GM21528 (cell line): ENCODE data around the gene ODC1.
"Not testable (repeated sequence)": the region's sequence is repeated elsewhere in the genome, so short reads cannot be mapped to it uniquely, and the experiment has no call there.

Experiments used
- ATAC-seq: cut with Tn5 transposase; IDR thresholded peaks from one replicate; pipeline ENCODE4 v1.9.1; 2021; ENCODE audit warnings: mild to moderate bottlenecking, moderate library complexity; ENCODE audit not compliant: unreplicated experiment, low FRiP score

ODC1 gene

DNA sequence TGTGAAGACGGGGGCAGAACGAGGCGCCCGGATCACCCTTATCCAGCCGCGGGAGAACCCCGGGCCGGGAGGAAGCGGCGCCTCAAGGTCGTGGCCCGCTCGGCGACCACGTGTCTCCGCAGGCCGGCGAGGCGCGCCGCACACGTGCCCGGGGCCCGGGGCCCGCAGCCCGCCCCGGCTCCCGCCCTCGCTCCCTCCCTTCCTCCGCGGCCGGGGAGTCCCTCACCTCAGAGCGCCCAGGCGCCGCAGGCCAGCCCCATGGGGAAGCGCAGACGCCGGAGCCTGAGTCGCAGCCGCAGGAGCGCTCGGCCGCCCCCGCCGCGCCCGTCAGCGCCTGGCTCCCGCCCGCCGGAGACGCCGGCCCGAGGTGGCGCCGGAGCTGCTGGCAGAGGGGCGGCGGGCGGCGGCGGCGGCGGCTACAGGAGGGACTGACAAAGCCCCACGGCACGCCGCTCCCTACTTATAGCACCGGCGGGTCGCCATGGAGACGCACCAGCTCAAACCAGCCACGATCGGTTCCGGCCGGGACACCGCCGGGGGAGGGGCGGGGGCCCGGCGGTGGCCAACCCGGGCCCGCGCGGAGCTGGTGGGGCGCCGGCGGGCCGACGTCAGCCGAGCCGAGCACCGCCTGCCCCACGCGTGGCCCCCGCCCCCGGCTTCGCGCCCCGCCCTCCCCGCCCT is at the start of gene ODC1:
ODC1 (minus strand) TSS at position 433 of the 681 bp plus-strand sequence. CDS start 3,295 bp downstream, outside the sequence.
- ATAC-seq: peak; percentile 75

DNA sequence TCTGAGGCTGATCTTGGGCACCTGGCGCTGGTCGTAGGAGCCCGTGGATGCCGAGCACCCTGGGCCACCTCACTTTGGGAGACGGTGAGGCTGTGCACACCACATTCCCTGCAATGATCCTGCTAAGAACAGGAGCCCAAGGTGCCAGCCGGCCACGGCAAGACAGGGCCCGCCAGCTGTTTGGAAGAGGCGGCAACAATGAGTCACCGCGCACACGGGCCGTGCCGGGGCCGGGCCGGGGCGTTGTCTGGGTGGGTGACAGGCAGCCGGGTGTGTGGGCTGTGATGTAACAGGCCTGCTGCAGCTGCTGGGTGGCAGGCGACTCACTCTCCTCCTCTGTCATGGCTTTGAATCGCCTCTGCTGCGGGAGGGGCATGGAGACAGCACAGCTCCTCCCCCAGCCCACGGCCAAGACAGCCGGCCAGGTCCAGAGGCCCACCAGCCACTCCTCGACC is 49.7 kb upstream of the ODC1 start:
- ATAC-seq: no peak

DNA sequence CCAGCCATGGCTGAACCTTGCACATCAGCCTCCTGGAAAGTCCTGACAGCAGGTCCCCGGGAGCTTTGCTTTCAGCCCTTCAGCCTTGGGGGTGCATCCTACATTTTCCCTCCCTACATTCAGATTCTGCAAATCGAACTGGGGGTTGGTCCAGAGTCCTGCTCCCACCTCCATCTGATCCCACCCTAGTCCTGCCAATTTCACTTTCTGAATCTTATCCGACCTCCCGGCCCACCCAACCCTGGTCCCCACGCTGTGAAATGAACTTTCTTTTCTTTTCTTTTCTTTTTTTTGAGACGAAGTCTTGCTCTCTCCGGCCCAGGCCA is 47.8 kb upstream of the ODC1 start:
- no peak for ATAC-seq

DNA sequence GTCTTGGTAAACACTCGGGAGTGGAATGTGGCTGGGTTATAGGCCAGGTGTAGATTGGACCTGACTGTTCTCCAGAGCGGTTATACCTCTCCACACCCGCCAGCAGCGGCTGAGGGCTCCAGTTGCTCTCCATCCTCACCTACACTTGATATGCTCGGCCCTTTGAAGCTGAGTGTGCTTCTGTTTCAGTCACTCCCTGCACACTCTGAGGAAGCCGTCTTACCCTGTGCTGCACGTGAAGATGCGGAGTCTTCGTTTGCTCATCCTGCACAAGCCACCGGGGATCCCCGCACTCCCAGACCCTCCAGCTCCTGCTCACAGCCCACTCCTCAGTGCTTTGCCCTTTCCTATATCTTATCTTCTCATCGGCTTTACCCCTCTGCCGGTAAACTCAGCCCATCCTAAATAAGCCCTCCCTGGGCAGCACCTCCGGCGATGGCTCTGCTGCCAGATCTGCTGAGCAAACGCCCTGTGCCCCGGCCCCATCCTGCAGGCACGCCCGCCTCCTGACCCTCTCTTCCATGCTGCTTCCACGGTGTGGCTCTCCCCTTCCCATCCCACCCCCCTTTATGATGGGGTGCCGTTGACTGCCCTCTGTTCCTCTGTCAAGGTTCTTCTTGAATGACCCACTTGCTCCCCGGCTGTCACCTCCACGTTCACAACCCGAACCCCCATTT is 47.3 kb upstream of the ODC1 start:
- ATAC-seq: no peak

DNA sequence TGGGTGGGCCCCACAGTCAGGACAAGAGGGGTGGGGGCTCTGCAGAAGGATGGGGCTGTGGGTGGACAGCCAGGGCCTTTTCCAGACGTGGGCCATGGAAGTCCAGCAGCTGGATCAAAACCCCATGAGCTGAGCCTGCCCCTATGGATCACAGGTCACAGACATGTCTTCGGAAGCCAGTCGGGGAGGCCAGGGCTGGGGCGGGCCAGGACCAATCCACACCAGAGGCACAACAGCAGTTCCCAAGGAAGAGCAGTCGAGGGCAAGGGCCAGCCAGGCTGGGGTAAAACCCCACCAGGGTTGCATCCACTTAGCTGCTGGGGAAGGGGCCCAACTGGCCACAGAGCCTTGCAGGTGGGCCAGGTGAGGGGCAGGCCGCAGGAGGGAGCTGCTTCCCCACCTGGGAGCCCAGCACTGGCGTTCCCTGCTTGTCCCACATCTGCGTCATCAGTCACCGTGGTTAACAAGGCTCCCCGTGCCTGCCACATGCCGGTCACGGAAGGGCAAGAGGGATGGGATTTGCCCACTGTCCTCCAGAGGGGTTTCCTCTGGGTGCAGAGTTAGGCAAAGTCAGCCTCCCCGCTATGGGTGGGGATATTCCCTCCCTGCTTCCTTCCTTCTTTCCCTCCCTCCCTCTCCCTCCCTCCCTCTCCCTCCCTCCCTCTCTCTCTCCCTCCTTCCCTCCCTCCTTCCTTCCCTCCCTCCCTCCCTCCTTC is 46.4 kb upstream of the ODC1 start:
- ATAC-seq: no peak

DNA sequence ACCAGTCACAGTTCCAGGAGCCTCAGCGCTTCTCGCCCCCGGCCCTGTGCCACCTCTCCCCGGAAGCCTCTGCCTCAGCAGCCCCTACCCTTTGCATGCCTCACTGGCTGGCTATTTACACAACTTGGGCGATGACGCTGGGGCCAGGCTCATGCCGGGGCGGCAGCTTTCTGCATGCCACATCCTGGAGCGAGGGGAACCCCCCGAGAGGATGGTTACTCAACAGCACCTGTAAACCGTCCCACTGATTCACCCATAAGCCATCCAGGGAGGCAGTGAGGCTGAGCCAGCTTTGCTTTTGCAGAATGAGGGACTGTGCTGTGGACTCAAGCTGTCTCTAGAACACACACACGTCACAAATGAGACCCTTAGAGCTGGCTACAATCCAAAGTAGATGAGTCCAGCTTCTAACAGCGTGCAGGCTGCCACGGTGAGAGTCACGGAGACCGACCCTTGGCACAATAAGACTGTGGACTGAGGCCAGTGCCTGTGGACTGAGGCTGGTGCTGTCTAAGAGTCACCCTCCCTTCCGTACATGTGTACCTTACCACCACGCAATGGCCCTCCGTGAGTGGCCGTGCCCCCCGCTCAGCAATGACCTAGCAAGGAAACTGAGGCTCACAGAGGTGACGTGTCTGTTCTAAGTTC is 45.6 kb upstream of the ODC1 start:
- peak; percentile 72 for ATAC-seq

DNA sequence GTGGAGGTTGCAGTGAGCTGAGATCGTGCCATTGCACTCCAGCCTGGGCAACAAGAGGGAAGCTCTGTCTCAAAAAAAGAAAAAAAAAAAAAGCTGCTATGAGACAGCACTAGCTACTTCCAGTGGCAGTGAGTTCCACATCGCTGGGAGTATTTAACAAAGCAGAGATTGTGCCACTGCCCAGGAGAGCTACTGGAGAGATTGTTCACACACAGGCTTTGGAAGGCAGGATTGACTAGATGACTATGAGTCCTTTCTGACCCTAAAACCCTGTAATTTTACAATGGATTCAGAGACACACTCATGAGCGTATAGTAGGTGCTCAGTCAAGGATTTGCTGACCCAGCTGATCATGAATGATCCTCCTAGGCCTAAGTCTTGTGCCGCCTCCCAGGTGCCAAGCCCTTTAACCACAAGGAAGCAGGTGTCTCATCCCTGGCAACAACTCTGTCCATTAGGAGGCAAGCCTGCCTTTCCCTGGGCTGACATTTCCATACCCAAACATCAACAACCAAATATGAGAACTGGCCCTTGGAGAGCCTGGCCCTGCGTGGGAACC is 45.0 kb upstream of the ODC1 start:
- ATAC-seq: no peak

DNA sequence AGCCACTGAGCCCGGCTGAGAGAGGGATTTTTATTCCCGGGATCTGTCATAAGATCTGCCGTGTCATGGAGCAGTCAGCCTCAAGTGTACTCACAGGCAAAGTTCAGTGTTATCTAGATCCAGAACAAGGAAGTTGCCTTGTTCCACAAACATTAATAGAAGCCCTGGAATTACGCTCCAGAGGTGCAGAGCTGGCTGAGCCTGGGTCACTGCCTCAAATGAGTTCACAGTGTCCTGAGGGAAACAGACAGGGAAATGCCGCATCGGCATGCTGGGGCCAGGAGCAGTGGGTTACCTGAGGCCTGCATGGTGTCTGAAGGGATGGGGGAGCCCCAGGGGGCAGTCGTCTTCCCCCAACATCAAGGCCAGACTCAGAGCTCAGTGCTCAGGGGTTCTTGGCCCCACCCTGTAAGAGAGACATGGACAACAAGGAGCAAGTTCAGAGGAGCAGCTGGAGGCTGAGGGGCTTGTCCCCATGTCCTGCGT is 42.7 kb upstream of the ODC1 start:
- ATAC-seq: no peak

DNA sequence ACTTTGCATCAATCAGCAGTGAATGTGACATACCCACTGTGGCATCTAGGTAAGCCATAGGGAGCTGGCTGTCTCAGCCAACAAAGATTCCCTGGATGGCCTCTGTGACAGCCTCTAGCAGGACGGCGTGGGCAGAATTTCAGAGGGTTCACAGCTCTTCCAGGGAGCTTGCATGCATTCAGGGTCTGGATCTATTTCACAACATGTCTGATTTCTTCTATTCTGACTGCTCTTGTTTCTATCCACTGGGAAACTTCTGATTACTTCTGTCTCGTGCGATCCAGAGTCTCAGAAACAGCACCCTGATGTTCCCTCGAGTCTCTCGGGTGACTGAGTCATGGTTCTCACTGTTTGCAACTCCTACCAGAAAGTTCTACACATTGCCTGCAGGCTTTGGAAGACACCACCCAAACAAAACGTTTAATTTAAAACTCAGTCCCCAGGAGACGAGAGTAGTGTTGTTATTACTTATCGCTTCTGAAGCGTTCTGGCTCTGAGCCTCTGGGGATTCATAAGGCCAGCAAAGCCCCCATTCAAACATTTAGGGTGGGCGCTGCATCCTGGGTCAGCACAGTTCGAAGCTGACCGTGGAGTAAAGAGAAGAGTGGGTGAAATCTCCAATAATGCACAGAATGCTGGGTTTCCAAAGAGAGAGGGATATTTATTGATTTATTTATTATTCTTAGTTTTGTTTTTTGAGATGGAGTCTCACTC is 41.9 kb upstream of the ODC1 start:
- ATAC-seq: no peak

DNA sequence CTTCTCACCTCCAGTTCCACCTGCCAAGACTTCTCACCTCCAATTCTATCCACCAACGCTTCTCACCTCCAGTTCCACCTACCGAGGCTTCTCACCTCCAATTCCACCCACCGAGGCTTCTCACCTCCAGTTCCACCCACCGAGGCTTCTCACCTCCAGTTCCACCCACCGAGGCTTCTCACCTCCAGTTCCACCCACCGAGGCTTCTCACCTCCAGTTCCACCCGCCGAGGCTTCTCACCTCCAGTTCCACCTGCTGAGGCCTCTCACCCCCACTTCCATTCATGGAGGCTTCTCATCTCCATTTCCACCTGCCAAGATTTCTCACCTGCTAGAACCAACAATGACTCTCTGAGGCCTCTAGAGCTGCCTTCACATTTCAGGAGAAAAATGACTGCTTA is 40.0 kb upstream of the ODC1 start:
- not testable (repeated sequence) for ATAC-seq

DNA sequence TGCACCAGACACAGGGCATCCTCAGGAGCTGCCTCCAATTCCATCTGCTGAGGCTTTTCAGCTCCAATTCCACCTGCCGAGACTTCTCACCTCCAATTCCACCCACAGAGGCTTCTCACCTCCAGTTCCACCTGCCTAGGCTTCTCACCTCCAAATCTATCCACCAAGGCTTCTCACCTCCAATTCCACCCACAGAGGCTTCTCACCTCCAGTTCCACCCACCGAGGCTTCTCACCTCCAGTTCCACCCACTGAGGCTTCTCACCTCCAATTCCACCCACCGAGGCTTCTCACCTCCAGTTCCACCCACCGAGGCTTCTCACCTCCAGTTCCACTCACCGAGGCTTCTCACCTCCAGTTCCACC is 39.6 kb upstream of the ODC1 start:
- ATAC-seq: not testable (repeated sequence)

DNA sequence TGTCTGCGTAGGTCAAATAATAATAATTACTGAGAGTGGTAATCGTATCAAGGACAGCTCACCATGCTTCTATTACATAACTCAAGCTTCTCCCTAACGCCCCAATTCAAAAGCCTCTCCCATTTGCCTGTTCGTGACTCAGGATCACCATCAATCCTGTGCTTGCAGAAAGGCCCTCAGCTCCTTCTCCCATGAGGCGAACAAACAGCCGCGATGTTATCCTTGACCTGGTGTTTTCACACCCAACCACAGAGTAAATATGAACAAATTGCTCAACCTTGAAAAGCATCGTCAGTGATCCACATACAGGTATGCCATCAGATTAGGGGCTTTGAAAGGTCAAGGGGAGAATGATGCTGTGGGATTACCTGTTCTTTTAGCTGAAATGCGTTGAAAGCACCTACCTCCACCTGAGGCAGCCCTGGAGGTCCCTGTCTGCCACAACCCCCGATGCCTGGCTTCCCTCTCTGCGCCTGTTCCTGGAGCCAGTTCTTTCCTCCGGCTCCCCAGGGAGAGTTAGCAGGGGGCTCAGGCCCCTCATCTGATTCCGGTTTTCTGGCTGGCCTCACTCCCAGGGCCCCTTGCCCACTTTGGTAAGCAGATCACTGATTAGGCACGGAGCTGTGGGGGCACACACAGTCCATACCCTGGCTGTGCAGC is 39.1 kb upstream of the ODC1 start:
- ATAC-seq: no peak

DNA sequence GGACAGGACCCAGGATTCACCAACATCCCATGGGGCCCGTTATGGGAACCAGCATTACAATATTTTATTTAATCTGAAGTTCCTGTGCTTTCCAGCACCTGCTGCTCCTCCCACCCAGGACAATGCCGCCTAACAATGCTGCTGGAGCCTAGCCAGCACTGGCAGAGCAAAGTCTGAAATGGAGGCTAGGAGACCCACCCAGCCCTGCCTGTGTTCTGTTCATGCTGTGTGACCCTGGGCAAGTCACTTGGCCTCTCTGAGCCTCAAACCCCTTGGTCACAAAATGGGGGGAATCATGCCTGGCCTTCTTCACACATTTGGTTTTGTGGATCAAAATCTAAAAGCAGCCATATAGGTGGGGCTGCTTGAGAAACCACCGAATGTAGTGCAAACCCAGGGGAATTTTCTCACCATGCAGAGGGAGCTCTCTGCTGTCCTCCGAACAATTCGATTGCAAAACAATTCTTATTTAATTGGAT is 38.5 kb upstream of the ODC1 start:
- ATAC-seq: no peak

DNA sequence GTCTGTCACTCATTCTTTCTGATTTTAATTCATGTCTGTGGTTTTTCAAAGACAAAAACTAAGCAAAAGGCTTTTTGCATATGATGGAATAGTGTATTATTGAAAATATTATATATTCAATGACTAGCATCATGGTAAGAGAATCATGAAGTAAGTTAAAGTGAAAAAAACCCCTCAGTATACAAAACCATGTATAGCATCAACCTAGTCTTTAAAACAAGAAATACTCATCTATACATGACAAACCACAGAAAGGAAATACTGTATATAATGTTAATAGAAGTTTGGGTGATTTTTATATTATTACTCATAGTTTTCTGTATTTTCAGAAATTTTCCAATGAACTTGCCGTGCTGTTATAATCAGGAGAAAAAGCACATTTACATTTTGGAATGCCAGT is 38.0 kb upstream of the ODC1 start:
- no peak for ATAC-seq

DNA sequence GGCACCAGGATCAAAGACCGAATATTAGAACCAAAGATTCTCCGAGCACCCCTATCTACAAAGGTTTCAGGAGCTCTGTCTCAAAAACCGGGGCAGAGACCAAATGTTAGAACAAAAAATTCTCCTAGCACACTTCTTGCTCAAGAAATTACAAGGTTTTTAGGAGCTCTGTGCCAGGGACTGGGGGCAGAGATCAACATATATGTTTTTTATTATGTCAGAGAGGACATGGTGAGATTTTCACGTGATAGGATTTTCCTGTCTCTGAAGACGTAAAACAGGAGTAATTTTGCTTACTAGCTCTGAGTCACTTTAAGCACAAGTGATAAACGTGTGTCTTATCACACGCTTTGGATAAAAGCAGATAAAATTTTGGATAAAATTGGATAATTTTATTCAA is 34.8 kb upstream of the ODC1 start:
- no peak for ATAC-seq

DNA sequence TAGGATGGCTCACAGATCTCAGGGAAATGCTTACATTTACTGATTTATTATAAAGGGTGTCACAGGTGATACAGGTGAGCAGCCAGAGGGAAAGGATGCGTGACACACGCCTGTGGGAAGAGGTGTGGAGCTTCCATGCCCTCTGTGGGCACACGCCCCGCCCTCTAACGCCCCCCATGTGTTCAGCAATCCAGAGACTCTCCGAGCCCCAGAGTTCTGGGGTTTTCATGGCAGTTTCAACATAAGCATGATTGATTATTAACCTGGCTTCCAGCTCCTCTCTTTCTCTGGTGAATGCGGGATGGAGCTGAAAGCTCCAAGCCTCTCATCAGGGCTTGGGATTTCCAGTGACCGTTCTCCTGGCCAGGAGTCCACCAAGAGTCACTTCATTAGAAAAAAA is 34.3 kb upstream of the ODC1 start:
- ATAC-seq: no peak

DNA sequence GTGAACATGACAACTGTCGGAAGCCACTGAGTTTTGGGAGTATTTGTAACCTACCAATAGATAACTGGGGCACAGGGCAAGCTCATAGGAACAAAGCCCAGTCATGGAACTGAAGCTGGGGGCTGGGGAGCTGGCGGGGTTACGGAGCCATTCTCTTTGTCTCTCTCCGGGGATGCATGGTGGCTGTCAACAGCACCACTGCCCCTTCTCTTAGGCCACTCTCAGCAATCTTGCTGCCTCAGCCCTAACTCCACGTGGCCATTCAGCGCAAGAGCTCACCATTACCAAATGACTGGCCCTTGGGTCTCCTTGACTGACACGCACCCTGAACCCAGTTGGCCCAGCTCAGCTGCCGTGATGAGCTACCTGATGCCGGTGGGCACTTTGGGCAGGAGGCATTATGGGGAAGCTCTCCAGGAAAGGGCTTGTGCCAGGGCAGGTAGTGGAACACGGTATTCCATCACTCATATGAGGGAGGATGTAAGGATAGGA is 33.6 kb upstream of the ODC1 start:
- ATAC-seq: no peak

DNA sequence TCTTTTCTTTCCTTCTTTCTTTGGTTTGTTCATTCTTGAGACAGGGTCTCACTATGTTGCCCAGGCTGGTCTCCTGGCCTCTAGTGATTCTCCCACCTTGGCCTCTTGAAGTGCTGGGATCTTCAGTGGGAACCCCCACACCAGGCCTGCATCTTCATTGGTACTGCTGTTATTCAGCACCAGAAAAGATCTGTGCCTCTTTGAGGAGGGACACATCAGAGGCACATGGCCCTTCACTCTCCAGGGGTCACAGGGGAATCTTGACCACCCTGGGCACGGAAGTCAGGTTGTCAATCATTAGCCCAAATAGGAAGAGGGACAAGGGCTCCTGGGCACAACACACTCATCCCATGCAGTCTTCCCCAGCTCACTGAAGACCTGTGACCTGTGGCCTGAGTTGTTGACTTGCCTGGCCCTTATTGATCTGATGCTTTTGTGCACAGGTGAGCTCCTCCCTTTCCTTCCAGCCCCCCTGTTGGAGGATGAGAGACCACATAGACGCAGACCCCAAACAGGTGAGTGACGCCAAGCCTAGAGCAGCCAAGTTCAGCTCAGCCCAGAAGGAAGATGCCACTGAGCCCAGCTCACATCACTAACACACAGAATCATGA is 33.0 kb upstream of the ODC1 start:
- ATAC-seq: no peak

DNA sequence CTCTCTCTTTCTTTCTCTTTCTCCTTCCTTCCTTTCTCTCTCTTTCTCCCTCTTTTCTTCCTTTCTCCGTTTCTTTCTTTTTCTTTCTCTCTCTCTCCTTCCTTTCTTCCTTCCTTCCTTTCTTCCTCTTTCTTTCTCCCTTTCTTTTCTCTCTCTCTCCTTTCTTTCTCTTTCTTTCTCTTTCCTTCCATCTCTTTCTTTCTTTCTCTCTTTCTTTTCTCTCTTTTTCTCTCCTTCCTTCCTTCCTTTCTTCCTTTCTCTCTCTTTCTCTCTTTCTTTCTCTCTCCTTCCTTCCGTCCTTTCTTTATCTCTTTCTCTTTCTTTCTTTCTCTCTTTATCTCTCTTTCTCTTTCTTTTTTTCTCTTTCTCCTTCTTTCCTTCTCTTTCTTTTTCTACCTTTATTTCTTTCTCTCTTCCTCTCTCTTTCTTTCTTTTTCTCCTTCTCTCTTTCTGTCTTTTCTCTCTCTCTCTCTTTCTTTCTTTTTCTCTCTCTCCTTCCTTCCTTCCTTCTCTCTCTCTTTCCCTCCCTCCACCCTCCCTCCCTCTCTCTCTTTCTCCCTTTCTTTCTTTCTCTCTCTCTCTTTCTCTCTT is 32.3 kb upstream of the ODC1 start:
- no peak for ATAC-seq
